Measurements from ENCODE around the gene CDH3.
A peak's percentile ranks its signal among the peaks of the same experiment; 100 is the strongest.

Gene CDH3

GRCh38 chr16:68740628-68741346 is 95.7 kb downstream of the CDH3 start:
- DNase-seq: no peak

- no peak for DNase-seq
Measured at GRCh38 chr16:68743664-68744063, 98.6 kb downstream of the CDH3 start.

GRCh38 chr16:68744744-68745280 is 99.7 kb downstream of the CDH3 start:
- DNase-seq: peak; percentile 88

GRCh38 chr16:68746951-68747350 is 101.8 kb downstream of the CDH3 start:
- DNase-seq: no peak

GRCh38 chr16:68749432-68749831 is 104.3 kb downstream of the CDH3 start:
- DNase-seq: no peak

Measured in DMS79 (cell line).